Suprapubic skin (tissue), 4 donors: ENCODE results near the gene TMEM9B.

Experiments
- CTCF ChIP-seq, 2 donors: fragments of 200-600 bp in 1 of 2; fragments of 450-650 bp in 1 of 2; sonication (generic) in 1 of 2; IDR thresholded peaks; one replicate each; pipeline ENCODE4 v1.5.1; 2016 to 2019; ENCODE audit warnings: antibody characterized with exemption in 2 of 2, mild to moderate bottlenecking in 1 of 2, moderate library complexity in 1 of 2
- EP300 ChIP-seq: sonication (generic); formaldehyde crosslinking; IDR thresholded peaks from one replicate; pipeline ENCODE4 v1.6.1; 2017; ENCODE audit warnings: antibody characterized with exemption
- POLR2A ChIP-seq, 2 donors: fragments of 450-650 bp; IDR thresholded peaks; one replicate each; pipeline ENCODE4 v1.6.1; 2017; ENCODE audit warnings: antibody characterized with exemption in 2 of 2, mild to moderate bottlenecking in 2 of 2, moderate library complexity in 2 of 2
- POLR2AphosphoS5 ChIP-seq, 3 donors: sonication (generic); formaldehyde crosslinking; IDR thresholded peaks; one replicate each; pipeline ENCODE4 v1.6.1; 2017; ENCODE audit warnings: antibody characterized with exemption in 3 of 3

- TF ChIP-seq EP300: no peak
- no peak for TF ChIP-seq CTCF (IDR thresholded peaks at IDR 0.05)
- TF ChIP-seq POLR2A (IDR thresholded peaks at IDR 0.05): no peak
- TF ChIP-seq POLR2AphosphoS5 (IDR thresholded peaks at IDR 0.05): no peak
Observed at GRCh38 chr11:8948886-8949285, 15.4 kb downstream of the TMEM9B start.
